ENCODE data around the gene ERO1B. TPM values are rescaled to one million over a fixed set of nuclear protein-coding genes. Genes with fewer than 3 reads are reported as not detected.

ERO1B gene
- total RNA-seq, 2 experiments from 2014 or later = 2.6 to 4.8 TPM

Other genes with a start within 250 kb of the ERO1B start
- under 1 TPM; 0.38 to 0.52 TPM for gene NID1, start 216.9 kb downstream of the ERO1B start, total RNA-seq
- gene GPR137B, start 139.4 kb downstream of the ERO1B start, total RNA-seq = 1 to 10 TPM; 6.3 to 9.7 TPM
- 10 to 100 TPM in 1 of 2 experiments, 1 to 10 TPM in 1; 3.7 to 11.8 TPM for gene EDARADD, start 112.3 kb upstream of the ERO1B start, total RNA-seq
- gene LGALS8, start 242.0 kb upstream of the ERO1B start, total RNA-seq = 10 to 100 TPM; 74.0 to 81.1 TPM

All from activated CD8-positive, alpha-beta memory T cell treated with anti-CD3 and anti-CD28 coated beads, Interleukin-2, amount 10 ng/mL, durations not matched to agents 7 days and 5 days (primary cell).